Trophoblast cell (in vitro differentiated cells and primary cell): ENCODE measurements around the gene PER1.
"Not testable (repeated sequence)": the region's sequence is repeated elsewhere in the genome, so short reads cannot be mapped to it uniquely, and the experiment has no call there.

Source experiments
- DNase-seq, 2 donors: peaks; one replicate each; pipeline ENCODE4 v3.0.0-alpha.2; 2016
- H2AFZ ChIP-seq: 2 replicates; pipeline ENCODE4 v1.6.1; 2013; ENCODE audit warnings: low read length, moderate library complexity, mild to moderate bottlenecking; ENCODE audit not compliant: insufficient read depth, poor library complexity
- H2AK5ac ChIP-seq: 2 replicates; pipeline ENCODE4 v1.6.1; 2013; ENCODE audit warnings: mild to moderate bottlenecking, low read length
- H2BK120ac ChIP-seq: 2 replicates; pipeline ENCODE4 v1.6.1; 2013; ENCODE audit warnings: low read length, mild to moderate bottlenecking, moderate library complexity; ENCODE audit not compliant: insufficient read depth, poor library complexity
- H2BK12ac ChIP-seq: 2 replicates; pipeline ENCODE4 v1.6.1; 2013; ENCODE audit warnings: mild to moderate bottlenecking, low read length, moderate library complexity
- H2BK5ac ChIP-seq: 2 replicates; pipeline ENCODE4 v1.6.1; 2013; ENCODE audit warnings: low read length, low read depth, moderate library complexity, mild to moderate bottlenecking; ENCODE audit not compliant: poor library complexity
- H3K14ac ChIP-seq: 2 replicates; pipeline ENCODE4 v1.6.1; 2013; ENCODE audit warnings: mild to moderate bottlenecking, low read length
- H3K18ac ChIP-seq: 2 replicates; pipeline ENCODE4 v1.6.1; 2013; ENCODE audit warnings: mild to moderate bottlenecking, low read length
- H3K23ac ChIP-seq: 2 replicates; pipeline ENCODE4 v1.6.1; 2013; ENCODE audit warnings: low read length
- H3K27ac ChIP-seq: 2 replicates; pipeline ENCODE4 v1.5.1; 2013; ENCODE audit warnings: low read depth, mild to moderate bottlenecking, inconsistent platforms, low read length, moderate library complexity
- H3K27me3 ChIP-seq: 2 replicates; pipeline ENCODE4 v1.6.1; 2013; ENCODE audit warnings: inconsistent platforms, mild to moderate bottlenecking, low read length, moderate library complexity; ENCODE audit not compliant: insufficient read depth
- H3K36me3 ChIP-seq, 2 experiments: 1 replicate in 1 of 2; 2 replicates in 1 of 2; pipeline ENCODE4 v1.6.1; 2013; ENCODE audit warnings: low read length in 2 of 2, mild to moderate bottlenecking in 2 of 2, moderate library complexity in 1 of 2; ENCODE audit not compliant: insufficient read depth in 2 of 2, control insufficient read depth in 1 of 2
- H3K4ac ChIP-seq: 2 replicates; pipeline ENCODE4 v1.6.1; 2013; ENCODE audit warnings: low read depth, mild to moderate bottlenecking, low read length, moderate library complexity
- H3K4me1 ChIP-seq, 2 experiments: 1 replicate in 1 of 2; 2 replicates in 1 of 2; pipeline ENCODE4 v1.6.1; 2013; ENCODE audit warnings: low read length in 2 of 2, mild to moderate bottlenecking in 2 of 2, moderate library complexity in 1 of 2; ENCODE audit not compliant: insufficient read depth in 2 of 2, control insufficient read depth in 1 of 2
- H3K4me2 ChIP-seq: 2 replicates; pipeline ENCODE4 v1.6.1; 2013; ENCODE audit warnings: inconsistent platforms, mild to moderate bottlenecking, low read length, moderate library complexity
- H3K4me3 ChIP-seq: 2 replicates; pipeline ENCODE4 v1.5.1; 2013; ENCODE audit warnings: mild to moderate bottlenecking, low read depth, low read length, inconsistent platforms
- H3K79me1 ChIP-seq: one replicate; pipeline ENCODE4 v1.6.1; 2013; ENCODE audit warnings: low read length
- H3K79me2 ChIP-seq: 2 replicates; pipeline ENCODE4 v1.6.1; 2013; ENCODE audit warnings: low read length, mild to moderate bottlenecking; ENCODE audit not compliant: control insufficient read depth, insufficient read depth, poor library complexity
- H3K9ac ChIP-seq: 2 replicates; pipeline ENCODE4 v1.6.1; 2013; ENCODE audit warnings: mild to moderate bottlenecking, low read length
- H3K9me3 ChIP-seq: 2 replicates; pipeline ENCODE4 v1.6.1; 2013; ENCODE audit warnings: low read depth, mild to moderate bottlenecking, control low read depth, inconsistent platforms, low read length; ENCODE audit not compliant: insufficient read depth
- H4K12ac ChIP-seq: 2 replicates; pipeline ENCODE4 v1.6.1; 2013; ENCODE audit warnings: low read depth, mild to moderate bottlenecking, low read length, moderate library complexity
- H4K8ac ChIP-seq: 2 replicates; pipeline ENCODE4 v1.6.1; 2013; ENCODE audit warnings: low read depth, mild to moderate bottlenecking, low read length, moderate library complexity
- H4K91ac ChIP-seq: one replicate; pipeline ENCODE4 v1.6.1; 2013; ENCODE audit warnings: low read depth, mild to moderate bottlenecking, low read length, moderate library complexity
- WGBS: extraction: QIAGEN DNeasy Blood & Tissue Kit; methylation state at CpG from one replicate; pipeline ENCODE4 v1.1.7; 2013; ENCODE audit warnings: missing lambda C conversion rate; ENCODE audit not compliant: insufficient read length, insufficient coverage; ENCODE audit errors: extremely low coverage; 5-methylcytosine and 5-hydroxymethylcytosine counted together

Gene PER1

GRCh38 chr17:8175795-8176196 is 23.6 kb upstream of the PER1 start:
- H3K79me1 ChIP-seq = peaks cover 12% of the 10 kb centered on the region
- peaks cover 19 to 21% of the 10 kb centered on the region in 2 experiments for H3K4me1 ChIP-seq
- no peak overlapping the region for H3K27ac ChIP-seq
- peak overlapping the region; percentile 79 for H4K8ac ChIP-seq
- peak overlapping the region; percentile 29 for H4K12ac ChIP-seq
- no peak overlapping the region for H2BK12ac ChIP-seq
- no peaks in the 10 kb centered on the region for H3K36me3 ChIP-seq
- H3K18ac ChIP-seq = peak overlapping the region; percentile 66
- H2BK120ac ChIP-seq = no peak overlapping the region
- peak overlapping the region; percentile 48 for H3K14ac ChIP-seq
- peaks cover 6% of the 10 kb centered on the region for H3K79me2 ChIP-seq
- peak overlapping the region; percentile 73 for H2AFZ ChIP-seq
- no CpG with 5 or more reads among the region's 11 CpGs for WGBS
- no peak overlapping the region for H2AK5ac ChIP-seq
- peak overlapping the region; percentile 81 for H3K4me3 ChIP-seq
- peak overlapping the region; percentile 95 for H3K4me2 ChIP-seq
- H3K4ac ChIP-seq = no peak overlapping the region
- peak overlapping the region; percentile 60 for H4K91ac ChIP-seq
- peak overlapping the region; percentile 10 for H2BK5ac ChIP-seq
- no peaks in the 10 kb centered on the region for H3K27me3 ChIP-seq
- no peak for DNase-seq
- no peaks in the 10 kb centered on the region for H3K9me3 ChIP-seq
- H3K9ac ChIP-seq = peak overlapping the region; percentile 70
- no peak overlapping the region for H3K23ac ChIP-seq

GRCh38 chr17:8173871-8174322 is 21.7 kb upstream of the PER1 start:
- Histone ChIP-seq H2BK5ac (peak overlapping the region; percentile 13), H3K4me3 (no peak overlapping the region), H2AK5ac (no peak overlapping the region), H2AFZ (peak overlapping the region; percentile 72), H3K23ac (no peak overlapping the region), H3K4me2 (peak overlapping the region; percentile 85), H2BK12ac (peak overlapping the region; percentile 38), H2BK120ac (peak overlapping the region; percentile 38), H3K9ac (no peak overlapping the region), H3K14ac (no peak overlapping the region), H3K9me3 (no peaks in the 10 kb centered on the region), H3K4ac (no peak overlapping the region), H3K79me2 (peaks cover 6% of the 10 kb centered on the region), H3K27me3 (no peaks in the 10 kb centered on the region), H3K79me1 (peaks cover 12% of the 10 kb centered on the region), H3K4me1 (peaks cover 19 to 21% of the 10 kb centered on the region in 2 experiments), H3K36me3 (no peaks in the 10 kb centered on the region), H4K91ac (peak overlapping the region; percentile 0), H3K18ac (no peak overlapping the region), H4K8ac (peak overlapping the region; percentile 78), H4K12ac (no peak overlapping the region), H3K27ac (peak overlapping the region; percentile 90)
- DNase-seq = no peak
- whole genome bisulfite sequencing = no CpG with 5 or more reads among the region's 14 CpGs

DNA sequence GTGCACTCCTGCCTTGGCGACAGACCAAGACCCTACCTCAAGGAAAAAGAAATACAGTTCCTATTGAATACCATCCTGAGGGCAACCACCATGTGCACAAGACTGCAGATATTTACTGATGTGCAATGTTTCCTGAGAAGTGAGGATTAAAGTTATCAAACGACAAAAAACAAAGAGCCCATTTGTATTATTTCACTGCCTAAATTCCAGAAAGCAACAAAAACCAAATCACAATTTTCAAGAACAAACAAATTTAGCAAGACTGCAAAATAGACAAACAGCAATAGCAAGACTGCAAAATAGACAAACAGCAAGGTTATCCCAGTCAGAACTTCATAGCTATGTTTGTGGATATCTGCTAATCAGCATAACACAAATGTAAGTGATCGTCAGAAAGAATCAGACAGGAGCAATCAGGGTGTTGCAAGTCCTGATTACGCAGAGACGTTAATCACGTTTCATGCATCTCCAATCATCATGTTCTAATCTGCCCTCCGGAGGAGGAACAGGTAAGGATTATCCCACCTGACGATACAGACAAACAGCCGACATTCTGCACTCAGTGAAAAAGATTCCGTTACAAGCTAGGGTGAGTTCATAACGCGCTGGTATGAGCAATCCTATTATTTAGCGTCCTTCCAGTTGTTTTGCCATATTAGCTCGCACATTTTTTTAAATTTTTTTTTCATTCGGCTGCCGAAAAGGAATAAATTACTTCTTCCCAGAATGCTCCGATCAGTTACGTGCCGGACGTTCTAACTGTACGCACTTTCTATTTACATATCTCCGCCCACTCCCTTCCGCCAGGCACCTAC is 21.1 kb upstream of the PER1 start:
- no peak overlapping the region for H3K9ac ChIP-seq
- no CpG with 5 or more reads among the region's 23 CpGs for WGBS
- H3K4ac ChIP-seq = no peak overlapping the region
- peaks cover 6% of the 10 kb centered on the region for H3K79me2 ChIP-seq
- no peak overlapping the region for H3K18ac ChIP-seq
- H3K23ac ChIP-seq = no peak overlapping the region
- peak overlapping the region; percentile 90 for H3K27ac ChIP-seq
- peak overlapping the region; percentile 88 for H2BK5ac ChIP-seq
- H3K4me1 ChIP-seq = peaks cover 19 to 21% of the 10 kb centered on the region in 2 experiments
- H2AK5ac ChIP-seq = no peak overlapping the region
- no peak overlapping the region for H4K91ac ChIP-seq
- H2BK12ac ChIP-seq = no peak overlapping the region
- peak; percentile 94 to 98 for DNase-seq
- no peak overlapping the region for H2AFZ ChIP-seq
- H3K9me3 ChIP-seq = no peaks in the 10 kb centered on the region
- peak overlapping the region; percentile 85 for H3K4me2 ChIP-seq
- H4K8ac ChIP-seq = no peak overlapping the region
- H3K36me3 ChIP-seq = no peaks in the 10 kb centered on the region
- H2BK120ac ChIP-seq = peak overlapping the region; percentile 18
- H3K27me3 ChIP-seq = no peaks in the 10 kb centered on the region
- no peak overlapping the region for H3K14ac ChIP-seq
- H4K12ac ChIP-seq = no peak overlapping the region
- no peak overlapping the region for H3K4me3 ChIP-seq
- H3K79me1 ChIP-seq = peaks cover 12% of the 10 kb centered on the region

- not testable (repeated sequence) for H3K4ac ChIP-seq, H3K4me2 ChIP-seq, H3K18ac ChIP-seq, H3K36me3 ChIP-seq, H2BK120ac ChIP-seq, H3K4me3 ChIP-seq, H2BK5ac ChIP-seq, H3K27ac ChIP-seq, H3K9ac ChIP-seq, H2AFZ ChIP-seq, H4K8ac ChIP-seq, H3K79me1 ChIP-seq, H3K27me3 ChIP-seq, H3K79me2 ChIP-seq, H3K4me1 ChIP-seq, H3K23ac ChIP-seq, H3K14ac ChIP-seq, H4K91ac ChIP-seq, H2AK5ac ChIP-seq, H2BK12ac ChIP-seq, H3K9me3 ChIP-seq, H4K12ac ChIP-seq
- peak in 1 of 2 donors; percentile 14 for DNase-seq
- no CpG with 5 or more reads among the region's 19 CpGs for WGBS
Observed at GRCh38 chr17:8170186-8170585, 18.0 kb upstream of the PER1 start.
